ENCODE results near the gene GNPAT. TPM values are rescaled to one million over a fixed set of nuclear protein-coding genes. Genes with fewer than 3 reads are reported as not detected.

GNPAT gene
- total and polyA plus RNA-seq, 2 of the 4 experiments (the other 2 are of a cell fraction): 17.2 to 36.0 TPM

DNA sequence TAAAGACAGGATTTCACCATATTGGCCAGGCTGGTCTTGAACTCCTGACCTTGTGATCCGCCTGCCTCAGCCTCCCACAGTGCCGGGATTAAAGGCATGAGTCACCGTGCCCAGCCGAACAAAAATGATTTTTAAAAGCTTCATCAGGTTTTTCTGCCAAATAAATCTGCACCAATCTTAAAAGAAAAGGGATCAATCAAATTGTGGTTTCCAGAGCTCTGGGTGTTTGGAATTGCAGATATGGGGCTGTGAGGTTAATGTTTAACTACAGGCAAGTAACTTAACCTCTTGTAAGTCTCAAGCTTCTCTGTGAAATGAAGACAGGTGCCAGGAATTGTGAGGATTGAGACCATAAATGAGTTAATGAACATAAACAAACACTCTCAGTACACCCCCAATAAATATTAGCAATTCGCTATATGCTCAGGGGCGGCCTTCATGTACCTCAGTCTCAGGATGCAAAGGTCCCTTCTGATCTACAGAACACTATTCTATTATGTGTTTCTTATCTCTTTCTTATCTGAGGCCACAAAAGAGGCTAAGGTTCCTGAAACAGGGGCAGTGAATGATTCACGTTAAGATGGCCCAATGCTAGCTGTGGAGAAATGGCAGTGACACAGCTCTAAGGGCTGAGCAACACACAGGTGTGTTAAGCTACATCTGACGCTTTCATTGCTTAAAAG is 7.1 kb upstream of the GNPAT start:
- no TSS peak for BruUV-seq (replicated peaks)
- H2BK5ac ChIP-seq (ENCODE audit: low read depth, low read length, poor library complexity, severe bottlenecking): no peak overlapping the region
- H3K56ac ChIP-seq (ENCODE audit: extremely low read depth, insufficient read depth, low read length): no peak overlapping the region
- no peak overlapping the region for H2AFZ ChIP-seq (replicated peaks; ENCODE audit: low read length, poor library complexity)
- no peaks in the 10 kb centered on the region for H3K9me3 ChIP-seq (ENCODE audit: control insufficient read depth, insufficient read depth, low read length)
- no CpG with 5 or more reads among the region's 8 CpGs for WGBS, 2 experiments (ENCODE audit: extremely low coverage in 2 of 2, insufficient read length in 1 of 2)
- peaks cover 13% of the 10 kb centered on the region for H3K36me3 ChIP-seq (ENCODE audit: control insufficient read depth, insufficient read depth, low read length)
- no peak overlapping the region for H2BK15ac ChIP-seq (ENCODE audit: low read depth, low read length)
- dilution Hi-C loops (cut with HindIII; ENCODE audit: low sequenced_read_pairs, unreplicated experiment): no loop called here
- no peak for ATAC-seq (ENCODE audit: low read depth)
- H4K91ac ChIP-seq (ENCODE audit: insufficient read depth, low read depth, low read length): no peak overlapping the region
- no peak overlapping the region for H3K18ac ChIP-seq (ENCODE audit: low read depth, low read length)
- H3K4me1 ChIP-seq (ENCODE audit: control insufficient read depth, insufficient read depth, low read length): no peaks in the 10 kb centered on the region
- no peaks in the 10 kb centered on the region; the same call in 1 of the 2 replicates for H4K20me1 ChIP-seq (ENCODE audit: insufficient read depth, low read length)
- no peak overlapping the region for H2AK5ac ChIP-seq (ENCODE audit: low read depth, low read length)
- no peak overlapping the region for H3K27ac ChIP-seq (ENCODE audit: insufficient read depth, low read length)
- H3K4ac ChIP-seq (ENCODE audit: low read depth, low read length): no peak overlapping the region
- TF ChIP-seq SMC3 (IDR thresholded peaks at IDR 0.05; ENCODE audit: low read depth, low read length) (no peak), CHD1 (IDR thresholded peaks at IDR 0.05; ENCODE audit: low read depth, low read length) (no peak), RCOR1 (IDR thresholded peaks at IDR 0.05; ENCODE audit: insufficient replicate concordance, low read length) (no peak), POLR2A (IDR thresholded peaks at IDR 0.05; ENCODE audit: low read depth, low read length) (no peak), MAFK (IDR thresholded peaks at IDR 0.05; ENCODE audit: low read depth, low read length) (no peak), MXI1 (IDR thresholded peaks at IDR 0.05; ENCODE audit: borderline replicate concordance, low read depth, low read length) (no peak), BHLHE40 (IDR thresholded peaks at IDR 0.05; ENCODE audit: low read depth, low read length) (no peak), CEBPB (IDR thresholded peaks at IDR 0.05; ENCODE audit: low read depth, low read length) (no peak), RAD21 (IDR thresholded peaks at IDR 0.05; ENCODE audit: low read length) (no peak), MAZ (IDR thresholded peaks at IDR 0.05; ENCODE audit: borderline replicate concordance, low read depth, low read length) (no peak), FOS (IDR thresholded peaks at IDR 0.05; ENCODE audit: low read depth, low read length) (no peak), RFX5 (IDR thresholded peaks at IDR 0.05; ENCODE audit: low read depth, low read length) (no peak), NFE2L2 (IDR thresholded peaks at IDR 0.05; ENCODE audit: low read depth, low read length) (no peak)
- TF ChIP-seq, protein P1, sequence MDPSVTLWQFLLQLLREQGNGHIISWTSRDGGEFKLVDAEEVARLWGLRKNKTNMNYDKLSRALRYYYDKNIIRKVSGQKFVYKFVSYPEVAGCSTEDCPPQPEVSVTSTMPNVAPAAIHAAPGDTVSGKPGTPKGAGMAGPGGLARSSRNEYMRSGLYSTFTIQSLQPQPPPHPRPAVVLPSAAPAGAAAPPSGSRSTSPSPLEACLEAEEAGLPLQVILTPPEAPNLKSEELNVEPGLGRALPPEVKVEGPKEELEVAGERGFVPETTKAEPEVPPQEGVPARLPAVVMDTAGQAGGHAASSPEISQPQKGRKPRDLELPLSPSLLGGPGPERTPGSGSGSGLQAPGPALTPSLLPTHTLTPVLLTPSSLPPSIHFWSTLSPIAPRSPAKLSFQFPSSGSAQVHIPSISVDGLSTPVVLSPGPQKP (IDR thresholded peaks at IDR 0.05; ENCODE audit: borderline replicate concordance, low read depth, low read length): no peak
- TF ChIP-seq, protein P2, sequence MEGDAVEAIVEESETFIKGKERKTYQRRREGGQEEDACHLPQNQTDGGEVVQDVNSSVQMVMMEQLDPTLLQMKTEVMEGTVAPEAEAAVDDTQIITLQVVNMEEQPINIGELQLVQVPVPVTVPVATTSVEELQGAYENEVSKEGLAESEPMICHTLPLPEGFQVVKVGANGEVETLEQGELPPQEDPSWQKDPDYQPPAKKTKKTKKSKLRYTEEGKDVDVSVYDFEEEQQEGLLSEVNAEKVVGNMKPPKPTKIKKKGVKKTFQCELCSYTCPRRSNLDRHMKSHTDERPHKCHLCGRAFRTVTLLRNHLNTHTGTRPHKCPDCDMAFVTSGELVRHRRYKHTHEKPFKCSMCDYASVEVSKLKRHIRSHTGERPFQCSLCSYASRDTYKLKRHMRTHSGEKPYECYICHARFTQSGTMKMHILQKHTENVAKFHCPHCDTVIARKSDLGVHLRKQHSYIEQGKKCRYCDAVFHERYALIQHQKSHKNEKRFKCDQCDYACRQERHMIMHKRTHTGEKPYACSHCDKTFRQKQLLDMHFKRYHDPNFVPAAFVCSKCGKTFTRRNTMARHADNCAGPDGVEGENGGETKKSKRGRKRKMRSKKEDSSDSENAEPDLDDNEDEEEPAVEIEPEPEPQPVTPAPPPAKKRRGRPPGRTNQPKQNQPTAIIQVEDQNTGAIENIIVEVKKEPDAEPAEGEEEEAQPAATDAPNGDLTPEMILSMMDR (conservative IDR thresholded peaks at IDR 0.05; ENCODE audit: low read depth, low read length): no peak
- TF ChIP-seq, protein P3, sequence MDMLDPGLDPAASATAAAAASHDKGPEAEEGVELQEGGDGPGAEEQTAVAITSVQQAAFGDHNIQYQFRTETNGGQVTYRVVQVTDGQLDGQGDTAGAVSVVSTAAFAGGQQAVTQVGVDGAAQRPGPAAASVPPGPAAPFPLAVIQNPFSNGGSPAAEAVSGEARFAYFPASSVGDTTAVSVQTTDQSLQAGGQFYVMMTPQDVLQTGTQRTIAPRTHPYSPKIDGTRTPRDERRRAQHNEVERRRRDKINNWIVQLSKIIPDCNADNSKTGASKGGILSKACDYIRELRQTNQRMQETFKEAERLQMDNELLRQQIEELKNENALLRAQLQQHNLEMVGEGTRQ (IDR thresholded peaks at IDR 0.05; ENCODE audit: low read depth, low read length): no peak
- intact Hi-C loops (cut with micrococcal nuclease): no loop called here
- H2BK20ac ChIP-seq (ENCODE audit: low read depth, low read length): no peak overlapping the region
- no peak overlapping the region for H3K14ac ChIP-seq (replicated peaks; ENCODE audit: low read depth, low read length)
- peaks cover 27 to 34% of the 10 kb centered on the region in 2 experiments for H3K79me1 ChIP-seq (ENCODE audit: low read depth in 1 of 2, low read length in 2 of 2)
- H4K5ac ChIP-seq (ENCODE audit: low read depth, low read length): no peak overlapping the region
- H3K23ac ChIP-seq (ENCODE audit: low read depth, low read length): no peak overlapping the region
- no peak overlapping the region for H2AK9ac ChIP-seq (replicated peaks; ENCODE audit: low read depth, low read length, poor library complexity)
- ChIA-PET CTCF (interaction anchor here (1.0 kb wide), 1 partner anchor 9 kb away, joined by 3 read pairs; no protein-coding TSS in a partner anchor), POLR2A (ENCODE audit: unreplicated experiment) (no interaction called here)
- H3K9ac ChIP-seq (ENCODE audit: low read depth, low read length): no peak overlapping the region
- H4K8ac ChIP-seq (ENCODE audit: low read depth in 2 of 2, low read length in 2 of 2): no peak overlapping the region
- H3K27me3 ChIP-seq (ENCODE audit: control insufficient read depth, insufficient read depth, low read length): no peaks in the 10 kb centered on the region
- H3K4me2 ChIP-seq (ENCODE audit: low read depth, low read length): no peak overlapping the region
- H2BK120ac ChIP-seq (ENCODE audit: low read depth, low read length): no peak overlapping the region
- 0 out of 2 replicates have a peak, but pooled peaks cover 3% of the 10 kb centered on the region for H3K9me1 ChIP-seq (ENCODE audit: insufficient read depth, low read length)
- H3K4me3 ChIP-seq (ENCODE audit: insufficient read depth, low read depth, low read length): no peak overlapping the region
- DNase-seq: no peak
- in situ Hi-C loops (cut with MboI; ENCODE audit: low sequenced_read_pairs): no loop called here
